DMS153 (cell line): ENCODE results near the gene IL5RA.

Experiments
- DNase-seq: peaks from one replicate; lab custom pipeline; 2025; lab: John Stamatoyannopoulos, UW

Gene IL5RA

GRCh38 chr3:3107858-3108257 is 2.3 kb downstream of the IL5RA start:
- DNase-seq: no peak

- DNase-seq: no peak
Observed at GRCh38 chr3:3107181-3107580, 3.0 kb downstream of the IL5RA start.

GRCh38 chr3:3105815-3106214 is 4.4 kb downstream of the IL5RA start:
- no peak for DNase-seq

- no peak for DNase-seq
Observed at GRCh38 chr3:3105246-3105645, 4.9 kb downstream of the IL5RA start.

- DNase-seq: no peak
Observed at GRCh38 chr3:3102751-3103150, 7.4 kb downstream of the IL5RA start.

GRCh38 chr3:3101660-3102458 is 8.3 kb downstream of the IL5RA start:
- no peak for DNase-seq

GRCh38 chr3:3097958-3098357 is 12.2 kb downstream of the IL5RA start:
- DNase-seq: no peak

- no peak for DNase-seq
Observed at GRCh38 chr3:3089017-3089416, 21.2 kb downstream of the IL5RA start.

- no peak for DNase-seq
Observed at GRCh38 chr3:3087716-3088465, 22.3 kb downstream of the IL5RA start.

- DNase-seq: no peak
Observed at GRCh38 chr3:3087279-3087678, 22.9 kb downstream of the IL5RA start.

GRCh38 chr3:3086239-3086638 is 23.9 kb downstream of the IL5RA start:
- no peak for DNase-seq

- DNase-seq: no peak
Observed at GRCh38 chr3:3085782-3086181, 24.4 kb downstream of the IL5RA start.

- DNase-seq: no peak
Observed at GRCh38 chr3:3084890-3085289, 25.3 kb downstream of the IL5RA start.

GRCh38 chr3:3082234-3082924 is 27.8 kb downstream of the IL5RA start:
- DNase-seq: no peak

- no peak for DNase-seq
Observed at GRCh38 chr3:3081381-3082233, 28.6 kb downstream of the IL5RA start.

- no peak for DNase-seq
Observed at GRCh38 chr3:3080309-3080708, 29.9 kb downstream of the IL5RA start.

GRCh38 chr3:3074551-3075257 is 35.5 kb downstream of the IL5RA start:
- no peak for DNase-seq

GRCh38 chr3:3071136-3071535 is 39.0 kb downstream of the IL5RA start:
- DNase-seq: no peak

- DNase-seq: no peak
Observed at GRCh38 chr3:3069723-3070122, 40.5 kb downstream of the IL5RA start.

GRCh38 chr3:3068358-3068881 is 41.8 kb downstream of the IL5RA start:
- DNase-seq: no peak

GRCh38 chr3:3066910-3067309 is 43.3 kb downstream of the IL5RA start:
- no peak for DNase-seq
